Spleen (tissue), 7 donors: ENCODE measurements around the gene SLC26A3.

ENCODE experiments used
- CTCF ChIP-seq, 11 experiments: fragments of 200-600 bp in 7 of 11; fragments of 450-650 bp in 4 of 11; sonication (generic) in 4 of 11; IDR thresholded peaks in 8 of 11; conservative IDR thresholded peaks in 3 of 11; 1 replicate in 7 of 11; 2 replicates in 4 of 11; pipeline versions ENCODE4 v1.4.0 to v1.8.0; 2016 to 2021; ENCODE audit warnings: antibody characterized with exemption in 11 of 11, inconsistent platforms in 4 of 11, mild to moderate bottlenecking in 1 of 11
- POLR2A ChIP-seq, 3 donors: fragments of 450-650 bp; IDR thresholded peaks; one replicate each; pipeline ENCODE4 v1.5.1; 2017; ENCODE audit warnings: antibody characterized with exemption in 3 of 3, mild to moderate bottlenecking in 1 of 3
- POLR2AphosphoS5 ChIP-seq, 3 donors: sonication (generic); formaldehyde crosslinking; IDR thresholded peaks; one replicate each; pipeline ENCODE4 v1.5.1; 2017; ENCODE audit warnings: antibody characterized with exemption in 3 of 3
- donor health status: DM: no; HTN: no; CAD: no; lungs with moderate emphysema.
- donor health status: DM: no; HTN: no; CAD: no.
- donor health status: DM: no; HTN: no; CAD: no.

DNA sequence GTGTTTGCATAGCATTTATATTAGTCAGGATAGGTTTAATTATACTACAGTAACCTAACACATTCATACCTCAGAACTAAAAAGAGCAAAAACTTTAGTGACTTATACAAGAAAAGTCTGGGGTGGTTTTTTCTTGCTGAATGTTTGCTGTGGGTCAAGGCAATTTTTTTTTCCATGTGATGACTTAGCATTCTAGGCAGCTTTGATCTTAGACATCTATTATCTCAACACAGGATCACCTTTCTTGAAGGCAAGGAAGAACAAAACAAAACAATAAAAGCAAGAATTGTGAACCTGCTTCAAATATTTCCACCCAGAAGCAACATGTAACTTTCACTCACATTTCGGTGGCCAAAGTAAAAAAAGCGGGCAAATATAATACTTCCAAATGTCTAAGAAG, 79.8 kb downstream of the SLC26A3 start:
- TF ChIP-seq CTCF (IDR thresholded peaks at IDR 0.05 in 8 of 11, conservative IDR thresholded peaks at IDR 0.05 in 3 of 11): no peak
- no peak for TF ChIP-seq POLR2AphosphoS5 (IDR thresholded peaks at IDR 0.05)
- no peak for TF ChIP-seq POLR2A (IDR thresholded peaks at IDR 0.05)
